ENCODE results near the gene FLVCR2. TPM values are rescaled to one million over a fixed set of nuclear protein-coding genes. Genes with fewer than 3 reads are reported as not detected.

FLVCR2 gene
- total RNA-seq, 1 donor from 2014 or later: 3.7 TPM

GRCh38 chr14:75553761-75554364 is 24.6 kb upstream of the FLVCR2 start:
- no peak for DNase-seq (ENCODE audit: extremely low spot score in 2 of 2)
- no peak overlapping the region for H3K27ac ChIP-seq
- no peak overlapping the region for H3K4me3 ChIP-seq
- intact Hi-C loops (cut with DNase I): no loop called here
- TF ChIP-seq POLR2A (IDR thresholded peaks at IDR 0.05): no peak
- TF ChIP-seq CTCF (IDR thresholded peaks at IDR 0.05): no peak
- no peak for TF ChIP-seq POLR2AphosphoS5 (IDR thresholded peaks at IDR 0.05; ENCODE audit: insufficient read depth in 1 of 2, low read depth in 1 of 2)
- no peaks in the 10 kb centered on the region for H3K36me3 ChIP-seq
- H3K9me3 ChIP-seq: no peaks in the 10 kb centered on the region
- no peaks in the 10 kb centered on the region for H3K4me1 ChIP-seq
- H3K27me3 ChIP-seq: no peaks in the 10 kb centered on the region

- no peak for DNase-seq (ENCODE audit: extremely low spot score in 2 of 2)
- no peaks in the 10 kb centered on the region for H3K4me1 ChIP-seq
- intact Hi-C loops (cut with DNase I): no loop called here
- H3K4me3 ChIP-seq: no peak overlapping the region
- H3K27me3 ChIP-seq: no peaks in the 10 kb centered on the region
- H3K36me3 ChIP-seq: no peaks in the 10 kb centered on the region
- TF ChIP-seq CTCF (IDR thresholded peaks at IDR 0.05) (no peak), POLR2AphosphoS5 (IDR thresholded peaks at IDR 0.05; ENCODE audit: insufficient read depth in 1 of 2, low read depth in 1 of 2) (no peak), POLR2A (IDR thresholded peaks at IDR 0.05) (no peak)
- H3K9me3 ChIP-seq: no peaks in the 10 kb centered on the region
- no peak overlapping the region for H3K27ac ChIP-seq
These were observed 23.9 kb upstream of the FLVCR2 start for GRCh38 chr14:75554482-75554881.

- TF ChIP-seq CTCF (IDR thresholded peaks at IDR 0.05) (no peak), POLR2A (IDR thresholded peaks at IDR 0.05) (no peak), POLR2AphosphoS5 (IDR thresholded peaks at IDR 0.05; ENCODE audit: insufficient read depth in 1 of 2, low read depth in 1 of 2) (no peak)
- no peaks in the 10 kb centered on the region for H3K36me3 ChIP-seq
These were observed 20.0 kb upstream of the FLVCR2 start for GRCh38 chr14:75558440-75558839.

GRCh38 chr14:75559045-75559444 is 19.4 kb upstream of the FLVCR2 start:
- no peak overlapping the region for H3K4me3 ChIP-seq
- no peak for DNase-seq (ENCODE audit: extremely low spot score in 2 of 2)
- H3K36me3 ChIP-seq: no peaks in the 10 kb centered on the region
- no peak overlapping the region for H3K27ac ChIP-seq
- H3K27me3 ChIP-seq: no peaks in the 10 kb centered on the region
- H3K4me1 ChIP-seq: peaks cover 5% of the 10 kb centered on the region
- H3K9me3 ChIP-seq: no peaks in the 10 kb centered on the region
- intact Hi-C loops (cut with DNase I): no loop called here
- TF ChIP-seq POLR2AphosphoS5 (IDR thresholded peaks at IDR 0.05; ENCODE audit: insufficient read depth in 1 of 2, low read depth in 1 of 2) (no peak), POLR2A (IDR thresholded peaks at IDR 0.05) (no peak), CTCF (IDR thresholded peaks at IDR 0.05) (no peak)

More at GRCh38 chr14:75558440-75558839, 20.0 kb upstream of the FLVCR2 start:
- Histone ChIP-seq H3K4me3 (no peak overlapping the region), H3K27ac (no peak overlapping the region), H3K27me3 (no peaks in the 10 kb centered on the region), H3K4me1 (peaks cover 5% of the 10 kb centered on the region), H3K9me3 (no peaks in the 10 kb centered on the region)
- DNase-seq (ENCODE audit: extremely low spot score in 2 of 2): no peak
- intact Hi-C loops (cut with DNase I): no loop called here

- intact Hi-C loops (cut with DNase I): no loop called here
- Histone ChIP-seq H3K27ac (no peak overlapping the region), H3K27me3 (no peaks in the 10 kb centered on the region), H3K4me3 (no peak overlapping the region), H3K9me3 (no peaks in the 10 kb centered on the region), H3K36me3 (no peaks in the 10 kb centered on the region), H3K4me1 (peaks cover 5% of the 10 kb centered on the region)
- TF ChIP-seq POLR2A (IDR thresholded peaks at IDR 0.05) (no peak), POLR2AphosphoS5 (IDR thresholded peaks at IDR 0.05; ENCODE audit: insufficient read depth in 1 of 2, low read depth in 1 of 2) (no peak), CTCF (IDR thresholded peaks at IDR 0.05) (no peak)
- no peak for DNase-seq (ENCODE audit: extremely low spot score in 2 of 2)
These were observed 18.8 kb upstream of the FLVCR2 start for GRCh38 chr14:75559451-75560222.

All from vagina (tissue), 2 donors.